Spinal cord (tissue), 10 donors: ENCODE measurements around the gene PHLPP1. TPM values are rescaled to one million over a fixed set of nuclear protein-coding genes. Genes with fewer than 3 reads are reported as not detected.
A peak's percentile ranks its signal among the peaks of the same experiment; 100 is the strongest.
"Not testable (repeated sequence)": the region's sequence is repeated elsewhere in the genome, so short reads cannot be mapped to it uniquely, and the experiment has no call there.

Source experiments
- DNase-seq, 6 donors: peaks; one replicate each; pipeline versions ENCODE4 v3.0.0 to v3.0.0-alpha.2; 2013 to 2015; ENCODE audit warnings: low spot score in 6 of 6, low read depth in 4 of 6
- H3K27ac ChIP-seq: one replicate; pipeline ENCODE4 v1.5.1; 2013; ENCODE audit warnings: low read depth, low read length, control low read depth
- H3K27me3 ChIP-seq: one replicate; pipeline ENCODE4 v1.6.1; 2013; ENCODE audit warnings: low read length; ENCODE audit not compliant: control insufficient read depth, insufficient read depth
- H3K36me3 ChIP-seq: one replicate; pipeline ENCODE4 v1.6.1; 2013; ENCODE audit warnings: low read length; ENCODE audit not compliant: control insufficient read depth, insufficient read depth
- H3K4me1 ChIP-seq: one replicate; pipeline ENCODE4 v1.6.1; 2013; ENCODE audit warnings: low read length; ENCODE audit not compliant: control insufficient read depth, insufficient read depth
- H3K4me3 ChIP-seq: one replicate; pipeline ENCODE4 v1.5.1; 2013; ENCODE audit warnings: low read depth, low read length, control low read depth
- H3K9me3 ChIP-seq: one replicate; pipeline ENCODE4 v1.6.1; 2013; ENCODE audit warnings: low read length; ENCODE audit not compliant: control insufficient read depth, insufficient read depth
- WGBS: methylation state at CpG from one replicate; pipeline ENCODE4 v1.1.5; 2013; ENCODE audit warnings: missing lambda C conversion rate; ENCODE audit not compliant: insufficient coverage; 5-methylcytosine and 5-hydroxymethylcytosine counted together
- polyA plus RNA-seq, 2 donors: library from polyadenylated mRNA; unstranded; fragments of 120-200 nt; gene quantifications; one replicate each; pipeline ENCODE4 v1.2.1, GENCODE V29; 2013; ENCODE audit not compliant: insufficient read length in 2 of 2
- total RNA-seq, 2 donors: library from RNA; depleted of rRNA in 1 of 2; stranded (reverse); fragments of 120-200 nt in 1 of 2; fragments of >200 nt in 1 of 2; gene quantifications; one replicate each; pipeline versions ENCODE4 v1.2.3 to v1.2.4, GENCODE V29; 2013 to 2014
- donor health status: healthy.

The PHLPP1 gene
- total and polyA plus RNA-seq, 4 donors = 31.9 to 62.2 (median 47.5) TPM

GRCh38 chr18:62693659-62694058 lies 21.7 kb upstream of the PHLPP1 start:
- no peak overlapping the region for H3K27ac ChIP-seq
- no peak for DNase-seq
- no peaks in the 10 kb centered on the region for H3K27me3 ChIP-seq
- no CpG with 5 or more reads among the region's 1 CpG for WGBS
- no peaks in the 10 kb centered on the region for H3K4me1 ChIP-seq
- no peak overlapping the region for H3K4me3 ChIP-seq
- no peaks in the 10 kb centered on the region for H3K9me3 ChIP-seq
- no peaks in the 10 kb centered on the region for H3K36me3 ChIP-seq

GRCh38 chr18:62697636-62698035 lies 17.7 kb upstream of the PHLPP1 start:
- Histone ChIP-seq H3K27me3 (no peaks in the 10 kb centered on the region), H3K4me3 (no peak overlapping the region), H3K27ac (no peak overlapping the region), H3K36me3 (no peaks in the 10 kb centered on the region), H3K4me1 (no peaks in the 10 kb centered on the region), H3K9me3 (no peaks in the 10 kb centered on the region)
- no peak for DNase-seq

- H3K27ac ChIP-seq = no peak overlapping the region
- H3K9me3 ChIP-seq = no peaks in the 10 kb centered on the region
- H3K4me1 ChIP-seq = no peaks in the 10 kb centered on the region
- no peaks in the 10 kb centered on the region for H3K36me3 ChIP-seq
- WGBS = 65% methylated on average over 8 of the region's 9 CpGs
- H3K27me3 ChIP-seq = no peaks in the 10 kb centered on the region
- no peak for DNase-seq
- no peak overlapping the region for H3K4me3 ChIP-seq
Observed at GRCh38 chr18:62702259-62702658, 13.1 kb upstream of the PHLPP1 start.

- H3K27me3 ChIP-seq, H3K4me1 ChIP-seq, DNase-seq, H3K9me3 ChIP-seq, H3K36me3 ChIP-seq, H3K4me3 ChIP-seq, H3K27ac ChIP-seq: not testable (repeated sequence)
- 100% methylated on average over 1 of the region's 8 CpGs for WGBS
Observed at GRCh38 chr18:62706879-62707278, 8.5 kb upstream of the PHLPP1 start.

- not testable (repeated sequence) for H3K9me3 ChIP-seq, DNase-seq, H3K4me1 ChIP-seq, H3K4me3 ChIP-seq, H3K27ac ChIP-seq, H3K27me3 ChIP-seq, H3K36me3 ChIP-seq
- 78% methylated on average over 8 of the region's 11 CpGs for WGBS
Observed at GRCh38 chr18:62709908-62710307, 5.4 kb upstream of the PHLPP1 start.

GRCh38 chr18:62710417-62710816 lies 4.9 kb upstream of the PHLPP1 start:
- Histone ChIP-seq H3K9me3 (no peaks in the 10 kb centered on the region), H3K27me3 (no peaks in the 10 kb centered on the region), H3K4me1 (peaks cover 8% of the 10 kb centered on the region), H3K4me3 (no peak overlapping the region), H3K36me3 (no peaks in the 10 kb centered on the region), H3K27ac (no peak overlapping the region)
- peak in 2 of 6 donors; percentile 42 to 97 for DNase-seq

GRCh38 chr18:62711781-62712180 lies 3.6 kb upstream of the PHLPP1 start:
- H3K27ac ChIP-seq = no peak overlapping the region
- H3K36me3 ChIP-seq = no peaks in the 10 kb centered on the region
- no peaks in the 10 kb centered on the region for H3K27me3 ChIP-seq
- peaks cover 8% of the 10 kb centered on the region for H3K4me1 ChIP-seq
- 95% methylated on average over 11 of the region's 13 CpGs for WGBS
- no peak overlapping the region for H3K4me3 ChIP-seq
- no peak for DNase-seq
- no peaks in the 10 kb centered on the region for H3K9me3 ChIP-seq

- H3K27ac ChIP-seq = no peak overlapping the region
- WGBS = no CpG with 5 or more reads among the region's 17 CpGs
- no peaks in the 10 kb centered on the region for H3K36me3 ChIP-seq
- H3K4me3 ChIP-seq = no peak overlapping the region
- no peaks in the 10 kb centered on the region for H3K9me3 ChIP-seq
- DNase-seq = no peak
- no peaks in the 10 kb centered on the region for H3K27me3 ChIP-seq
- H3K4me1 ChIP-seq = peaks cover 8% of the 10 kb centered on the region
Observed at GRCh38 chr18:62713651-62714247, 1.6 kb upstream of the PHLPP1 start.

GRCh38 chr18:62714671-62715435 lies 488 bp upstream of the PHLPP1 start:
- Histone ChIP-seq H3K9me3 (no peaks in the 10 kb centered on the region), H3K4me3 (peak overlapping the region; percentile 70), H3K27me3 (no peaks in the 10 kb centered on the region), H3K36me3 (no peaks in the 10 kb centered on the region), H3K27ac (peak overlapping the region; percentile 97), H3K4me1 (peaks cover 8% of the 10 kb centered on the region)
- peak; percentile 93 to 100 (median 98) for DNase-seq
- 0% methylated on average over 43 of the region's 50 CpGs for WGBS
